OCI-LY7 (cell line): ENCODE measurements around the gene DVL1.

Experiments used
- CTCF ChIP-seq: fragments of 200-600 bp; sonication (generic); conservative IDR thresholded peaks from 2 replicates; pipeline ENCODE4 v1.5.1; 2014; ENCODE audit warnings: mild to moderate bottlenecking, antibody characterized with exemption, low read length, moderate library complexity, mixed read lengths
- EZH2phosphoT487 ChIP-seq: fragments of 200-600 bp; sonication (generic); IDR thresholded peaks from 2 replicates; pipeline ENCODE4 v1.6.1; 2018; ENCODE audit warnings: low read depth, borderline replicate concordance, mild to moderate bottlenecking, mixed run types, antibody characterized with exemption, low read length, moderate library complexity, mixed read lengths

- no peak for TF ChIP-seq CTCF
- TF ChIP-seq EZH2phosphoT487: no peak
Observed at GRCh38 chr1:1377540-1378205, 28.5 kb upstream of the DVL1 start.
